NCI-H526 (cell line): Measurements from ENCODE around the gene ZNF628.
A peak's percentile ranks its signal among the peaks of the same experiment; 100 is the strongest.

Source experiments
- DNase-seq, 2 experiments: peaks; one replicate each; lab custom pipeline; 2025; lab: John Stamatoyannopoulos, UW

The ZNF628 gene

DNA sequence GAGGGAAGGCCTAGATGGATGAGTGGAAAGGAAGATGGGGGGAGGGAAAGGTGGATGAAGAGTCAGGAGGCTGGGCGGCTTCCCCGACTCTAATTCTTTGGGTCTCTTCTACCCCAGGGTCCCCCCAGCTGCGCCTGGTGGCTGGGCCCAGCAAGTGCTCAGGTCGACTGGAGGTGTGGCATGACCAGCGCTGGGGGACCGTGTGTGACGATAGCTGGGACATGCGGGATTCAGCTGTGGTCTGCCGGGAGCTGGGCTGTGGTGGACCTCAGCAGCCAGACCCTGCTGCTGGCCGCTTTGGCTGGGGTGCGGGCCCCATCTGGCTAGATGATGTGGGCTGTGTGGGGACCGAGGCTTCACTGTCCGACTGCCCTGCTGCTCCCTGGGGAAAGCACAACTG, 21.3 kb downstream of the ZNF628 start:
- no peak for DNase-seq

DNA sequence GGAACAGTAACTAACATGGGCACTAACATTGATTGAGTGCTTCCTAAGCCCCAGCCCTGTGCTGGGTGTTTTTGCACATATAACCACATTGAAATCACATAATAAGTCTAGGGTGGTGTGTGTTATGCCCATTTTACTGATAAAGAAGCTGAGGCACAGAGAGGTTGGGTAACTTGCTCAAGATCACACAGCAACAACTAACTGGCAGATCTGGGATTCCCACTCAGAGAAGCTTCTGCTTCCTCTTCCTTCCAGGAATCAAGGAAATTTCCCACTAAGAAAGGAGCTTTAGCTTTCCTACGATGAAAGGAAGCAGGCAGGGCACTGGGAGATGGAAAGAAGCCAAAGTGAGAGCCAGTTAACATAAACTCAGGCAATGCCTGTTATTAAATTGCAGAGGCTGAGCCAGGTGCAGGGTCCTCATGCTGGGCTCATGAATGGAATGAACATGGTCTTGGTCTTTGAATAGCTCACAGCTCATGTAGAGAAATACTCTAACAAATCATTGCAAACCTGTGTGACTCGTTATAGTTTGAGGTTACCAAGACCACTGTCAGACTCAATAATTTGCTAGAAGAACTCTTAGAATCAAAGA, 21.9 kb downstream of the ZNF628 start:
- DNase-seq: no peak

DNA sequence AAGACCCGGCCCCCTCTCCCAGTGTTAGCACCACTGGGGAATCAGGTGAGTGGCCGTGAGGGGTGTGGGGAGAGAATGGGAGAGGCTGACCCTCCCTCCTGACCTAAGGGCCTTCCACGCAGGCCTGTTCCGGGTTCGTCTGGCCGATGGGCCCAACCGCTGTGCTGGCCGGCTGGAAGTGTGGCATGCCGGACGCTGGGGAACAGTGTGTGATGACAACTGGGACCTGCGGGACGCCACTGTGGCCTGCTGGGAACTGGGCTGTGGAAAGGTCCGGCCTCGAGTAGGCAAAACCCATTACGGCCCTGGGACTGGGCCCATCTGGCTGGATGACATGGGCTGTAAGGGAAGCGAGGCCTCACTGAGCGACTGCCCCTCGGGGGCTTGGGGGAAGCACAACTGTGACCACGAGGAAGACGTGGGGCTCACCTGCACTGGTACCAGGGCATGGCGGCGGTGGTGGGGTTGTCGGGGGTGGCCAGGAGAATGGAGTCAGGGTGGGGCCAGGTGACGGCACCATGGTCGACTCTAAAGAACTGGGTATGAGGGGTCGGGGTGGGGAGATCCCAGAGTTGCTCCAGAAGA, 24.0 kb downstream of the ZNF628 start:
- no peak for DNase-seq

DNA sequence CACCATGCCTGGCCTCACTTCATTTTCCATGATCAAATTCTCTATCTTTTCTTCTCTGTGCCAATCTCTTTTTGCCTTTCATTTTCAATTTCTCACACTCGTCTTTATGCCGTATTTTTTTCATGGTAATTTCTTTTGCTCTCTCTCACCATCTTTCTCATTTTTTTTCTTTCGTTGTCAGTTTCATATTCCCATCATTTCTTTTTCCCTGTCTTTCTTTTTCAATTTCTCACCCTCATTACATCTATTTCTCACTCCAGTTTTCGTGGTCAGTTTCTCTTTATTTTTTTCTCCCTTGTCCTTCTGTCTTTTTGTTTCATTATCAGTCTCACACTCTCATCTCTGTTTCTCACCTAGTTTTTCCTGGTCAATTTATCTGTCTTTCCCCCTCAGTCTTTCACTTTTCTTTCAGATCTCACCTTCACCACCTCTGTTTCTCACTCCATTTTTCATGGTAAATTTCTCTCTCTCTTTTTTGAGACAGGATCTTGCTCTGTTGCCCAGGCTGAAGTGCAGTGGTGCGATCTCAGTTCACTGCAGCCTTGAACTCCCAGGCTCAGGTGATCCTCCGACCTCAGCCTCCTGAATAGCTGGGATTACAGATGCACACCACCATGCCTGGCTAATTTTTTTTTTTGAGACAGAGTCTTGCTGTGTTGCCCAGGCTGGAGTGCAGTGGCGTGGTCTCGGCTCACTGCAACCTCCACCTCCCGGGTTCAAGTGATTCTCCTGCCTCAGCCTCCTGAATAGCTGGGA, 26.0 kb downstream of the ZNF628 start:
- no peak for DNase-seq

GRCh38 chr19:55503157-55503501, 26.7 kb downstream of the ZNF628 start:
- no peak for DNase-seq

- peak; percentile 96 to 98 for DNase-seq
Observed at GRCh38 chr19:55503502-55504251, 27.3 kb downstream of the ZNF628 start.

DNA sequence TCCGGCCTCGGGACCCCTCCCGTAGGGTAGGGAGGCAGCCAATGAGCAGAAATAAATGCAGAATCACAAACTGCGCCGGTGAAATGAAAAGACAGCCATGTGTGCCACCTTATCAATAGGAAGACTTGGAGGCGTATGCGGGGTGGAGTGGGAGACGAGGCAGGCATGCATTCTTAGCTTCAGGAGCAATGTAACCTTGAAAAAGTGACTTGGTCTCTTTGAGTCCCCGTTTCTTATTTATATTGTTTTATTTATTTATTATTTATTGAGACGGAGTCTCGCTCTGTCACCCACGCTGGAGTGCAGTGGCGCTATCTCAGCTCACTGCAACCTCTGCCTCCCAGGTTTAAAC, 27.8 kb downstream of the ZNF628 start:
- DNase-seq: no peak

DNA sequence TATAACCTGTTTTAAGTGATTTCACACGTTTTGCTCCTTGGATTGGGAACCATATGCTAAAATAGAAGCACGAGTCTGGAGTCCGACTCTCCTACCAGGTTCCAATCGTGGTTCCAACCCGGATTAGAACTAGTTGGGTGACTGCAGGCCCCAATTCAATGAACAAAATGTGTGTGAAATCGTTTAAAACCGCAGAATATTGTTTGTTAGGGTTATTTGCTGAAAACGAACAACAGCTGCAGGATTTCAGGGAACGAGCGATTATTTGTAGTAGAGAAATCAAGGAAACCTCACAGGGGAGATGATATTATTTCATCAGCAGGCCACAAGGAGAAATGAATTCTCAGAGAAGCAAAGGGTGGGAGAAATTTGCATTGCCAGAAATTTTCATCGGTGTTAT, 28.6 kb downstream of the ZNF628 start:
- no peak for DNase-seq

DNA sequence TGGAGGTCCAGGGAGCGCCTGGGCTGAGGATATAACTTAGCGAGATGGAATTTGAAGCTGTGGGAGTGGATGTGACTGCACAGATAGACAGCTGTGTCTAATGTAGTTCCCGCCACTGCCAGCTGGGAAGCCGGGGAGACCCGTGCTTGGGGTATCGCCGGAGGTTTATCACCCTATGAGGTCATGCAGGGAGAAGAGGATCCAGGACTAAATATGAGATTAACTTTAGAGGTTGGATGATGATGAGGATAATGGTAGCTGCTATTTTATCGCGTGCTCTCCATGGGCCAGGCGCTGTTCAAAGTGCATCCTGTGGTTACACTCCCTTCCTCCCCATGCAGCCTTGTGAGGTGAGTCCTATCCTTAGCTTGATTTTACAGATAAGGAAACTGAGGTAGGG, 31.7 kb downstream of the ZNF628 start:
- DNase-seq: no peak

- DNase-seq: peak; percentile 75 to 97
Observed at GRCh38 chr19:55516878-55517620, 40.6 kb downstream of the ZNF628 start.

GRCh38 chr19:55519451-55520311, 43.3 kb downstream of the ZNF628 start:
- no peak for DNase-seq

- DNase-seq: no peak
Observed at GRCh38 chr19:55520691-55521292, 44.4 kb downstream of the ZNF628 start.

DNA sequence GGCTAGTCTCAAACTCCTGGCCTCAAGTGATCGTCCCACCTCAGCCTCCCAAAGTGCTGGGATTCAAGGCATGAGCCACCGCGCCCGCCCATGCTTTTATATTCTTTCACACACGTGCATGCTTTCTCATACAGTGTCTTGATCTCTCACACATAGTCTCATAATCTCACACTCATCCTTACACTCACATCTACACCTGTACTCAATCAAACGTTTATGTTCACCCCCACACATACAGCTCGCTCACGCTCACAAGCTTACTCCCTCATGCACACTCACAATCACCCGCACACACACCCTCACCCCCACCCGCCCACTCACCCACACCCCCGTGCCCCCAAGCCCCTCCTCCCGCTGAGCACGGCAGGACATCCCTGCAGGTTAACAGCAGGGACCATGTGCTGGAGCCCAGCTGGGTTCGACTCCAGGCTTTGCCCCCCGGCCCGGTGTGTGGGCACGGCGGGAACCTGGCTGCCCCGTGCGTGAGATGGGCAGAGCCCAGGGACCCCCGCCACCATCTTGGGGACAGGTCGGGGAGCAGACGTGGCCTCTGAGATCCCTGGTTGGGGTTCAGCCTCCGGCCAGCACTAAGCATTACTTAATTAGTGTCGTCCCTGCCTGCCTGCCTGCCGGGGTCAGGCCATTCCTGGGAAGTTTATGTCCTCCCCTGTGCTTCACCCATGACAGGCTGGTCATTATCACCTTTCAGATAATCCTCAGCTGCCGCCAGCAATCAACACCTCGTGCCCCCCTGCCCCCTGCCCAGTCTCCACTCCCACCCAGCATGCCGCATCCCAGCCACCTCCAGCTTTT, 49.1 kb downstream of the ZNF628 start:
- DNase-seq: no peak

DNA sequence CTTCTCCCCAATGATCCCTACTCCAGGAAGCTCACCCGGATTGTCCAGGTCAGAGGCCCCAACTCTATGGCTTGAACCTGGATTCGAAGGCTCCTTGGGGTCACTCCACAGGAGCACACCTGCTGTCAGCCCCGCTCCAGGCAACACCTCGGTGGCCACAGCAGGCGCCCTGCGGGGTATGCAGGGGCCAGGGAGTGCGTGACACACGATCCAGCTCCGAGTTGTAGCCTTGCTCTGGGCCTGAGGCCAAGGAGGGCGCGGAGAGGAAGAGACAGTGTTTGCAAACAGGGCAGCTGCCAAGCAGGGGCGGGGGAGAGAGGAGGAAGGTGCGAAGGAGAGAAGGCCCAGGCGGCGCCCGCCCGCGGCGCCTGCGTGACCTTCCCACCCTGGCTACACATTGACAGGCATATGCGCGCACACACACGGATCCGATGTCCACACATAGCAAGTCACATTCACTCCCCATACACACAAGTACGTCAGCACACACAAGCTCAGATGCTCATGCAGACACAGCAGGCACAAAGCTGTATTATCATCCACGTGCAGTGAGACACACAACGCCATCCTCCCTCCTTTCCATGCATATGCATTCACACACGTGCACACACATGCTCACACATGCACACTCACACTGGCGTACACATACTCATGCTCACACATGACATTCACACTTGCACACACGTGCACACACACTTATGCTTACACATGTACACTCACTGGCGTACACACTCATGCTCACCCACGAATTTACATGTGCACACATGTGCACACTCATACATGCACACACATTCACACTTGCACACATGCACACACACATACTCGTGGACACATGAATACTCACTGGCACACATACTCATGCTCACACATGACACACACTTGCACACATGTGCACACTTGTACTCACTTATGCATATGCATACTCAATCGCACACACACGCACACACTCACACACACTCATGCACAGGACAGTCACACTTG, 50.1 kb downstream of the ZNF628 start:
- DNase-seq: no peak

DNA sequence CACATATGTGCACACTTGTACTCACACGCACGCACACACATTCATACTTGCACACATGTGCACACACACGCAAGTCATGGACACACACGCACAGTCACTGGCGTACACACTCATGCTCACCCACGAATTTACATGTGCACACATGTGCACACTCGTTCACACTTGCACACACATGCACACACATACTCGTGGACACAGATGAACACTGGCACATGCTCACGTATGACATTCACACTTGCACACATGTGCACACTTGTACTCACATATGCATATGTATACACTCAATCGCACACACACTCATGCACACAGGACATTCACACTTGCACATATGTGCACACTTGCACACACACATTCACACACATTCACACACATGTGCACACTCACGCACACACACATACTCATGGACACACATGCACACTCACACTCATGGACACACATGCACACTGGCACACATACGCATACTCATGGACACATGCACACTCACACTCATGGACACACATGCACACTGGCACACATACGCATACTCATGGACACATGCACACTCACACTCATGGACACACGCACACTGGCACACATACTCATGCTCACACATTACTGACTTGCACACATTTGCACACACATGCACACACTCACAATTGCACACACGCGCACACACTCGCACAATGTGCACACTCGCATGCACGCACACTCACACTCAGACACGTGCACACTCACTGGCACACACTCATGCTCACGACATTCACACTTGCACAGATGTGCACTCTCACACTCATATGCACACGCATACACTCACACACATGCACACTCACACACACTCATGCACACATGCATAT, 51.0 kb downstream of the ZNF628 start:
- no peak for DNase-seq

DNA sequence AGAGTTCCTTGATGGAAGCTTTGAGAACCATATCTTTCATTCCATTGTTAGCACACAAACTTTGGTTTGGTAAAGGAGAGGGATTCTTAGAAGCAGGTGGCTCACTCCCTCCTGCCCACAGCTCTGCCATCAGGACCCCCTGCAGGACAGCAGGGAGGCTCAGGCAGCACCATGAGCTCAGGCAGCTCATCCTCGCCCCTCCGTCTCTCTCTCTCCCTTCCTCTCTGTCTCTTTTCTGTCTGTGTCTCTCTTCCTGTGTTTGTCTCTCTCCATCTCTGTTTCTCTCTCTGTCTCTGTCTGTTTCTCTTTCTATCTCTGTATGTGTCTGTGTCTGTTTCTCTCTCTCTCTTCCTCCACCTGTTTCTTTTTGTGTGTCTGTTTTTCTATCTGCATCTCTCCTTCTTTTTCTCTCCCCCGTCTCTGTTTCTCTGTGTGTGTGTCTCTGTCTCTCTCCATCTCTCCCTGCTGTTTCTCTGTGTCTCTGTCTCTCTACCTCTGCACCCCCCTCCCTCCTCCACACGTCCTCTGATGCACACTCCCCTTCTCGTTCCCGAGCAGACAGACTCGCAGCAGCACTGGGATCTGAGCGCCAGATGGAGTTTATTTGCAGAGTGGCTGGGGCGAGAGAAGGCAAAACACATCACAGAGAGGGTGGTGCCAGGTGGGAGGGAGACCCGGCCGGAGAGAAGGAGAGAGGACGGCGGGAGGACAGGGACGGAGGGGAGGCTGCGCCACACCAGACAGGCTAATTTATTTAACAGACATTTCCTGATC, 51.8 kb downstream of the ZNF628 start:
- peak; percentile 34 to 37 for DNase-seq

- DNase-seq: no peak
Observed at GRCh38 chr19:55529636-55530234, 53.3 kb downstream of the ZNF628 start.
